ENCODE measurements around the gene GZMB.
"Not testable (repeated sequence)": the region's sequence is repeated elsewhere in the genome, so short reads cannot be mapped to it uniquely, and the experiment has no call there.

GZMB gene

DNA sequence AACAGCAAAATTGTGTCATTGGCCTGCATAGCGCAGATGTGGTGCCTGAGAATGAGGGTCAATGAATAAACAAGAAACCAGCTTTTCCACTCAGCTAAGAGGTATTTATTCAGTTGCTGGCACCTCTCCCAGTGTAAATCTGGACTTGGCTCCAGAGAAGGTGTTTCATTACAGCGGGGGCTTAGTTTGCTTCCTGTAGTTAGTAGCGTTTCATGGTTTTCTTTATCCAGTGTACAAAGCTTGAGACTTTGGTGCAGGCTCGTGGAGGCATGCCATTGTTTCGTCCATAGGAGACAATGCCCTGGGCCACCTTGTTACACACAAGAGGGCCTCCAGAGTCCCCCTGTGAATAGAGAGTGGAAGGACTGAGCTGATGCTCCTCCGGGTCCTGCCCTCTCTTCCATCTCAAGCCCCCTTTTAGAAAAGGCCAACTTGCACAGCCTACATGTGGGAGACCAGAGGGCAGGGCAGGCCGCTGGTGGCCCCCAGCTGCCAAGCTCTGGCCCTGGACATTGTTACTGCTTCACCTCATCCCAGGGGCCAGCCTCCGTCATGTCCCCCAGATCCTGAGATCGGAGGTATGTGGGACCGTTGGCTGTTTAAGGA, 3.0 kb downstream of the GZMB start:
- no peak for DNase-seq

DNA sequence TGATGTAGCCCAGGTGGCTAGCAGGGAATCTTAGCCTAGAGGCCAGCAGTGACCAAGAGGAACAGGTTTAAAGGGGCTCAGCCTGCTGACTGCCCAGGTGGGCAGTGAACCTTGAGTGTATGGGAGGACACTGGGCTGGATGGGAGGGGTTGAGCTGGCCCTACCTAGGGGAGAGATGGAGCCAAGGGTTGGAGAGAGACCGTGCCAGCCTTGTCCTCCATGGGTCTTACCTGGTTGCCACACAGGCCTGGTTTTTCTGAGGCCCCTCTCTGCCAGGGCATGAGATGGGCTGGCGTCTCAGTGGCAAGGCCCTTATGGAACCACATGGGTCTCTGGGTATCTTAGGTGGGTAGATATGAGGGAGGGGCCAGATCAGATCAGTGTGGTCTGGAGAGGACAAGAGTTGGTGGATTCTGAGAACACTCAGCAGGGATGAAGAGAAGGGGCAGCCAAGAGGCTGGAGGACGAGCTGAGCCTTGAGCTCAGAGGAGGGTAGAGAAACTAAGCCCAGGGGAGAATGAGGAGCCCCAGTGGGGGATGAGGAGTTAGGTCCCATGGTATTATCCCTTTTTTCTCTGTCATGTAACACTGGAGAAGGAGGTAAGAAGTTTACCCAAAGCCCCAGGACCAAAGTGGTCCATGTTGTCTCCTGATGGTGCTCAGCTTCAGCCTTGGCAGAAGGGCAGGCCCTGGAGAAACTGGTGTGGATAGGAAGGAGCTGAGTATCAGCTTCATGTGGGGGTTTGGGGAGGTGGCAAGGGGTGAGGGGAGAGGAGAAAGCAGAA, 3.7 kb downstream of the GZMB start:
- no peak for DNase-seq

DNA sequence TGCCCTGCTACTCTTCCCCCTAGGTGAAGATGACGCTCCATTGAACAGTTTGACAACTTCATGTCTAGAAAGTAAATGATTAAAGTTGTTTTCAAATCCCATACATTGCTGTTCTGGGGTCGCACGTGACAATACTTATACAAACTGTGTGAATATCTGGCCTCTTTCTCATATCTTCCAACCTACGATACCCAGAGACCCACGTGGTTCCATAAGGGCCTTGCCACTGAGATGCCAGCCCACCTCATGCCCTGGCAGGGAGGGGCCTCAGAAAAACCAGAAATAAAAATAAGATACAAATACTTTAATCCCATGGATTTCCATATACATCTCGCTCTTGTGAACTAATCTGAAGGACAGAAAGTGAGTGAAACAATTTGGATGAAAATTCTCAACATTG, 4.5 kb downstream of the GZMB start:
- DNase-seq, result no peak

DNA sequence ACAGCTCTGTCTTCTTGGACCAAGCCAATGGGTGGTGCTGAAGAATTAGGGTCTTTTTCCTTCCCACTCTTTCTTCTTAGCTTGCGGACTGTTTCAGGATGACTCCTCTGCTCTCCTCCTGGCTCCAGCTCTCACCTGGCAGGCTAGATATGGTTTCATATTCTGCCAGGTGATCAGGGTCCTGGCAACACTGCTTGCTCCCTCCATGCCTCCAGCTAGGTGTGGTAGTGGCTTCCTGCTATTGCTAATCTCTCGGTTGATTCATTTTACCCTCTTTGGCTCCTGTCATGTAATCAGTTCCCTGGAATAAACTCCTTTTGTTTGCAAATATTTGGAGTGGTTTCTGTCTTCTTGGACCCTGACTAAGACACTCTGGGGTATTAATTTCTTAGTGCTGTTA, 20.2 kb downstream of the GZMB start:
- no peak for DNase-seq

DNA sequence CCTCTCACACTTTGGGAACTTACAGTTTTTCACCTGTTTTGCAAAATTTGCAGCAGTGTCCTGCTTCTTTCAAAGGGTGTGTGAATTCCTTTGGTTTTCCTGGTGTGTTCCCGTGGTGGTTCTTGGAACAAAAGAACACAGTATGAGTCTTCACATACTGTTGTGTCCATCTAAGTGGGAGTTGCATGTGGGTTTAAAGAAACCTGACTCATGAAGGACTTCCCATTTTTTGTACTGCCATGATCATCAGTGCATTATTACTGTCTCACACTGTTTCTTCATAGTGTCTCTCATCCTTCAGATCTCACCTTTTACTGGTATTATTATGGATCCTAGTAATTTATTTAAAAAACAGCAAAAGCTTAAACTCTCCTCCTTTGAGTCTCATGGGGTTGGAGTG, 20.7 kb downstream of the GZMB start:
- DNase-seq, result no peak

DNA sequence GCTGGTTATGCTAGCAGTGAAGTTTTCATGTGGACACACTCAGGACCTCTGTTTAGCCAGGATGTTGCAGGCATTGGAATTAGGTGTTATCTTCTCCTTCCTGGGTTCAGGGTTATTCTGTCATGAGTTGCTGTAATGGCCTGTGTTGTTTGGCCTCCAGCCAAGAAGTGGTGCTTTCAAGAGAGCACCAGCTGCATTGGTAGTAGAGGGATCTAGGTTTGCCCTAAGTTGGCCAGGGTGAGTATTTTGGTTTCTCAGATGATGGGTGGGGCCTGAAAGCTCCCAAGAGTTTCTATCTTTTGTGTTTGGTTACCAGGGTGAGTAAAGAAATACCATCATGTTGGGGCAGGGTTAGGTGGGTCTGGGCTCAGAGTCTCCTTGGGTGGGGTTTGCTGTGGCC, 21.8 kb downstream of the GZMB start:
- no peak for DNase-seq

DNA sequence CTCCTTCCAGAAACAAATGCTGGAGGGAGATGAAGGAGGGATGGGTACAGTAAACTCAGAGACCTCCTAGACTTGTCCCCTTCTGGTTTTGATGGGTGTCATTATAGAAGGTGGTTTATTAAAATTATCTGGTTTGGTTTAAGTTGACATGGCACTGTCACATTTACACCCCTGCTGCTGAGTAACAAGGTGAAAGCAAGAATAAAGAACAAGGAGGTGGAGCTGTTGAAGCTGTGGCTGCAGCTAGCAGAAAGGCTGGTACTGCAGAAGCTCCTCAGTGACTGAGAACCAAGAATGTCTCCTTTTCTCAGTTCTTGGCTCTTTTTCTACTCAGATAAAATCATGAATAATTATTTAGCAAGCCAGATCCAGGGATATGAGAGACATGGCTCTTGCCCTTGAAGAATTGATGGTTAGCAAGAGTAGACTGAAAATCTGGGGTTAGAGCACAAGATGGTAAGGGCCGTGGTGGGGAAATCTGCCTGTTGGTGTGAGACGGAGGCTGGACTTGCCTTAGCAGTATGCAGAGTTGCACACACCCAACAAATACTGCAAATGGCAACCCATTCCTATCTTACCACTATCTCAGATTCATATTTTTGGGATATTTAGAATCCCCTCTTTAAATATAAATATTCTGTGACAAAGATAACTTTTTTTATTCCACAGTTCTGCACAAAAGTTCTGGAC, 24.2 kb downstream of the GZMB start, which contains the start of gene GZMH:
TSS of gene GZMH (minus strand) at position 31 of the 690 bp plus-strand sequence. CDS start 72 bp downstream, outside the sequence.
- no peak for DNase-seq

DNA sequence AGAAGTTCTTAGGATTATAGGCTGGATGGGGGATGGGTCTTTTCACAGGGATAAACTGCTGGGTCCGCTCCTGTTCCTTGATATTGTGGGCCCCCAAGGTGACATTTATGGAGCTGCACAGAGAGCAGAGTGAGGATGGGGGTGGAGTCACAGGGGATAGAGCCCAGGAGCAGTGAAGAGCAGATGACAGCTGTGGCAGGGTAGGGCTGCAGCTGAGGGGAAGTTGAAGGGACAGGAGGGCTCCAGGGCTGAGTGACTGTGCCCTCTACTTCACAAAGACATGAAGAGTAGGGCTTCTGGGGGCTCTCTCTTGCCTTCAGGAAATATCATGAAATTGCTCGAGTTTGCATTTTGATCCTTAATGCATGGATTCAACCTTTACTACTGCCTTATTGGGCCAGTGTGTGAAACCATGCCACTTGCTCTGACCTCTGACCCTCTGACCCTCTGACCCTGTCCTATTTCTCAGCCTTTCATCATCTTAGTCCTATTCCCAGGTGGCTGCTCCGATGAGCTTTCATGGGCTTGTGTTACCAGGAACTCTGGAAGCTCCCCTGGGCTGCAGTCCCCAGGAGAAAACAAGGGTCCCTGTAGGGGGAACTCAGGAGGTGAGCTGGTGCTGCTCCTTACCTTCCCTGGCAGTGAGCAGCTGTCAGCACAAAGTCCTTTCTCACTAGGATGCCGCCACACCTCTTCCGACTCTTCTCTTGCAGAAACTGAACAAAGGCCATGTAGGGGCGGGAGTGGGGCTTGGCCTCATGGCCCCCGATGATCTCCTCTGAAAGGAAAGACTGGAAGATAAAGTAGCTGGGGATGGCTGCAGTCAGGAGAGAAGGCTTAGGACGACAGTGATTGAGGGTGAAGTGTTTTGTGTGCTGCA, 26.1 kb downstream of the GZMB start:
- DNase-seq, result no peak

DNA sequence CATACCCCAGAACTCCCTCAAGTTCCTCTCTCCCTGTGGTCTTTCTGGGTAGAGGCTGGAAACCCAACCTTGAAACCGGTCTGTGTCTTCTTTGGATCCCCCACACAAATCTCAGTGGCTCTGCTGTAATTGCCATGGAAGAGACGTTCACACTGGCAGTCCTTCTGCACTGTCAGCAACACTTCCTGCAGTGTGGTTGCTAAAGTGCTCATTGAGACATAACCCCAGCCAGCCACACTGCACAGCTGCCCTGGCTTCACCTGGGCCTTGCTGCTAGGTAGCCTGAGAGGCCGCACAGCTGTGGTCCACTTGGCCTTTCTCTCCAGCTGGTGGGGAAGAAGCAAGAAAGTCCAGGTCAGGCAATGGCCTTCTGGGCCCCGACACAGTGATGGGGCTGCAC, 26.9 kb downstream of the GZMB start:
- DNase-seq, result no peak

DNA sequence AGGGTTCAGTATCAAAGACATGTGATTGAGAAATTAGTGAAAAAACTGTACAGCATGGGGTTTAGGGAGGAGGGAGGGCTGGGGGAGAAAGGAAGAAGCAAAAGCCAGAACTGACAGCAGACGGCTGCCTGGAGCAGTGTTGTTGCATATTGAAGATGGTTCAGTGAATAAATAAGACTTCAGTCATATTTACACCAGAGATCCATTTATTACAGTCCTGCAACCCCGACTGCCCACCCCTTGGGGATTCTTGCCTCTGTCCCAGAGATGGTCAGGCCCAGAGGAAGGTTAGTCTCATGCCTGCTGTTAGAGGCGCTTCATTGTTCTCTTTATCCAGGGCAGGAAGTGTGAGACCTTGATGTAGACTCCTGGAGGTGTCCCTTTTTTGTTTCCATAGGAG, 27.7 kb downstream of the GZMB start:
- DNase-seq, result no peak

DNA sequence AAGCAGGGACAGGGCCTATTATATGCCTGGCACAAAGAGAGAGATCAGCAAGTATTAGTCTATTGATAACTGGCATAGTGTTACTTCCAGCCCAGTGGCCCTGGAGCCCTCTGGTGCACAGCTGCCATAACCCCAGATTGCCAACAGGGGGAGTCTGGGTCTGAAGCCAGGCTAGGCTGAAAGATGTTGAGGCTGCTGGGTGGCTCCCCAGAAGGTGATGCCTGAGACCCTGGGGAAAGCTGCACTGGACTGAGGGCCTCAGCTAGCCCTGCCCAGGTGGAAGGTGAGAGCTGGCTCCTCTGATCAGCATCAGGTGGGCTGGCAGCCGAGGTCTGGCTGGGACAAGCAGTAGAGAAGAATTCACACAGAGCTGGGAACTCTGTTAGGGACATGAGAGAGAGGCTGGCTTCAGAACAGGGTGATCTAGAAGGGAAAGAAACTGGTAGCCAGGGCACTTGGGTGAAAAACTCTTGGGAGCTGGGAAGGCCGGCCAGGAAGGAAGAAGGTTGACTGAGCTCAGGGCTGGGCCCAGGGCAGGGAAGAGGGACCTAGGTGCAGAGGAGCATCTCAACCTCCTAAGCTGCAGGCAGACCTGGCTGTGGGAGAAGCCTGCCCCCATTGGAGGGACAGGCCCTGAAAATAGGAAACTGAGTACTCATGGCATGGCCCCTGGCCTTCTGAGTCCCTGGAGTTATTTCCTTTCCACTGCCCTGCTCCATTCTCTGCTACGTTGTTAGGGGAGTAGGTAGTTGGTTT, 28.4 kb downstream of the GZMB start:
- peak; percentile 3 to 57 (median 18) for DNase-seq

DNA sequence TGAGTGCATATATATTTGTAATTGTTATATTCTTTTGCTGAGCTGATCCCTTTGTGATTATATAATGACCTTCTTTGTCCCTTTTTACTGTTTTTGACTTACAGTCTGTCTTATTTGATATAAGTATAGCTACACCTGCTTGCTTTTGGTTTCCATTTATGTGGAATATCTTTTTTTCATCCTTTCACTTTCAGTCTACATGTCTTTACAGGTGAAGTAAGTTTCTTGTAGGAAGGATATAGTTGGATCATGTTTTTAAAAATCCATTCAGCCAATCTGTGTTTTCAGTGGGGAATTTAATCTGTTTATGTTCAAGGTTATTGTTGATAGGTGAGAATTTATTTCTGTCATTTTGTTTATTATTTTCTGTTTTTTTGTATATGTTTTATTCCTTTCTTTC, 36.6 kb downstream of the GZMB start:
- no peak for DNase-seq

DNA sequence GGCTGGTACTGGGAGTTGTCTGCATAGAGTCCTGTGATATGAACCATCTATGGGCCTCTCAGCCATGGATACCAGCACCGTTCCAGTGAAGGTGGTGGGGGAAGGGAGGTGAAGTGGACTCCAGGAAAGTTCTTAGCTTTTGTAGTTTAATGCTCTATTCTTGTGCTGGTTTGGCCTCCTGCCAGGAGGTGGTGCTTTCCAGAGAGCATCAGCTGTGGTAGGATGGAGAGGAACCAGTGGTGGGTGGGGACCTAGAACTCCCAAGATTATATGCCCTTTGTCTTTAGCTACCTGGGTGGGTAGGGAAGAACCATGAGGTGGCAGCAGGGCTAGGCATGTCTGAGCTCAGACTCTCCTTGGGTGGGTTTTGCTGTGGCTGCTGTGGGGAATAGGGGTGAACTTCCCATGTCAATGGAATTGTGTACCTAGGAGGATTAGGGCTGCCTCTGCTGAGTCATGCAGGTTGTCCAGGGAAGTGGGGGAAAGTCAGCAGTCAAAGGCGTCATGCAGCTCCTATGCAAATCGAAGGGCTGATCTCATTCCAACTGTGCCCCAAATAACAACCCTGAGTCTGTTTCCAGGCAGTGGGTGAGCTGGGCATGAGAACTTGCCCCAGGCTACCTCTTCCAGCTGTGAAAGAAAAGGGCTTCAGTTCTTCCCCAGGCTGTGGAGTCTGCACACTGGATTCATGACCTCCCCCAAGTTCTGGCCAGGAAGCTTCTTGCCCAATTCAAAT, 38.7 kb downstream of the GZMB start:
- DNase-seq, result no peak

DNA sequence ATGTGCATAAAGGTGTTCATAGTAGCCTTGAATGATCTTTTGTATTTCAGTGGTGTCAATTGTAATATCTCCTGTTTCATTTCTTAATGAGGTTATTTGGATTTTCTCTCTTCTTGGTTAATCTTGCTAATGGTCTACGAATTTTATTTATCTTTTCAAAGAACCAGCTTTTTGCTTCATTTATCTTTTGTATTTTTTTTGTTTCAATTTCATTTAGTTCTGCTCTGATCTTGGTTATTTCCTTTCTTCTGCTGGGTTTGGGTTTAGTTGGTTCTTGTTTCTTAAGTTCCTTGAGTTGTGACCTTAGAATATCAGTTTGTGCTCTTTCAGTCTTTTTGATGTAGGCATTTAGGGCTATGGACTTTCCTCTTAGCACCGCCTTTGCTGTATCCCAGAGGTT, 43.0 kb downstream of the GZMB start:
- not testable (repeated sequence) for DNase-seq

DNA sequence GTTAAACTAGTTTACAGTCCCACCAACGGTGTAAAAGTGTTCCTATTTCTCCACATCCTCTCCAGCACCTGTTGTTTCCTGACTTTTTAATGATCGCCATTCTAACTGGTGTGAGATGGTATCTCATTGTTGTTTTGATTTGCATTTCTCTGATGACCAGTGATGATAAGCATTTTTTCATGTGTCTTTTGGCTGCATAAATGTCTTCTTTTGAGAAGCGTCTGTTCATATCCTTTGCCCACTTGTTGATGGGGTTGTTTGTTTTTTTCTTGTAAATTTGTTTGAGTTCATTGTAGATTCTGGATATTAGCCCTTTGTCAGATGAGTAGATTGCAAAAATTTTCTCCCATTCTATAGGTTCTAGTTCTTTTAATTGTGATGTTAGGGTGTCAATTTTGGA, 49.6 kb downstream of the GZMB start:
- DNase-seq, result not testable (repeated sequence)

Measured in stimulated activated naive CD4-positive, alpha-beta T cell (primary cell).